Measurements from ENCODE around the gene FUBP1. TPM values are rescaled to one million over a fixed set of nuclear protein-coding genes. Genes with fewer than 3 reads are reported as not detected.

The FUBP1 gene
- total and polyA plus RNA-seq, 2 donors (not counting 1 experiment from before 2014, with no cell fraction given) = 95.8 to 249 TPM

DNA sequence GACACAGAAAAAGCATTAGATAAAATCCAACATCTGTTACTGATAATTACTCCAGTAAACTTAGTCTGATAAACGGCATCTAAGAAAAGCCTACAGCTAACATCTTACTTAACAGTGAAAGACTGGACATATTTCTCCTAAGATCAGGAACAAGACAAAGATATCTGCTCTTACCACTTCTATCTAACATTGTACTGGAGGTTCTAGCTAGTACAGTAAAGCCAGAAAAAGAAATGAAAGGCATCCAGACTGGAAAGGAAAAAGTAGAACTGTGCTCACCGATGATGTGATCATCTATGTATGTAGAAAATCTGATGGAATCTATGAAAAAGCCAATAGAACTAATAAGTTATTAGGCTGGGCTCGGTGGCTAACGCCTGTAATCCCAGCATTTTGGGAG lies 68.8 kb downstream of the FUBP1 start:
- Mint-ChIP-seq H3K27me3 (peaks cover 6% of the 10 kb centered on the region), H3K4me1 (no peaks in the 10 kb centered on the region), H3K4me3 (no peak overlapping the region), H3K9me3 (ENCODE audit: insufficient read depth) (no peaks in the 10 kb centered on the region), H3K27ac (no peak overlapping the region)
- 100% methylated on average over 3 of the region's 4 CpGs for WGBS (ENCODE audit: insufficient coverage)
- Histone ChIP-seq H3K9me3 (ENCODE audit: control extremely low read depth in 1 of 3, control insufficient read depth in 2 of 3, insufficient read depth in 1 of 3, low read length in 2 of 3) (no peaks in the 10 kb centered on the region), H3K4me3 (ENCODE audit: control extremely low read depth in 1 of 5, extremely low read depth in 1 of 5, insufficient read depth in 1 of 5, low read depth in 2 of 5, low read length in 4 of 5) (no peak overlapping the region), H3K4me1 (ENCODE audit: control insufficient read depth in 2 of 2, insufficient read depth in 2 of 2, low read length in 2 of 2) (no peaks in the 10 kb centered on the region), H3K9ac (ENCODE audit: low read length) (no peak overlapping the region), H3K27me3 (replicated peaks in 1 of 4; ENCODE audit: control extremely low read depth in 1 of 4, control insufficient read depth in 3 of 4, insufficient read depth in 4 of 4, low read length in 3 of 4) (no peaks in the 10 kb centered on the region), H3K4me2 (replicated peaks; ENCODE audit: low read depth, low read length, poor library complexity, severe bottlenecking) (no peak overlapping the region), H3K79me2 (ENCODE audit: control insufficient read depth, insufficient read depth, low read length) (no peaks in the 10 kb centered on the region), H2AFZ (ENCODE audit: insufficient read depth, low read depth, low read length, poor library complexity, severe bottlenecking) (no peak overlapping the region), H3K27ac (ENCODE audit: low read length in 2 of 2) (no peak overlapping the region), H3K36me3 (replicated peaks in 1 of 2; ENCODE audit: control extremely low read depth in 1 of 2, control insufficient read depth in 1 of 2, extremely low read depth in 1 of 2, insufficient read depth in 2 of 2, low read length in 1 of 2) (no peaks in the 10 kb centered on the region), H4K20me1 (ENCODE audit: control insufficient read depth, insufficient read depth, low read length, poor library complexity, severe bottlenecking) (no peaks in the 10 kb centered on the region)
- TF ChIP-seq, protein P1, sequence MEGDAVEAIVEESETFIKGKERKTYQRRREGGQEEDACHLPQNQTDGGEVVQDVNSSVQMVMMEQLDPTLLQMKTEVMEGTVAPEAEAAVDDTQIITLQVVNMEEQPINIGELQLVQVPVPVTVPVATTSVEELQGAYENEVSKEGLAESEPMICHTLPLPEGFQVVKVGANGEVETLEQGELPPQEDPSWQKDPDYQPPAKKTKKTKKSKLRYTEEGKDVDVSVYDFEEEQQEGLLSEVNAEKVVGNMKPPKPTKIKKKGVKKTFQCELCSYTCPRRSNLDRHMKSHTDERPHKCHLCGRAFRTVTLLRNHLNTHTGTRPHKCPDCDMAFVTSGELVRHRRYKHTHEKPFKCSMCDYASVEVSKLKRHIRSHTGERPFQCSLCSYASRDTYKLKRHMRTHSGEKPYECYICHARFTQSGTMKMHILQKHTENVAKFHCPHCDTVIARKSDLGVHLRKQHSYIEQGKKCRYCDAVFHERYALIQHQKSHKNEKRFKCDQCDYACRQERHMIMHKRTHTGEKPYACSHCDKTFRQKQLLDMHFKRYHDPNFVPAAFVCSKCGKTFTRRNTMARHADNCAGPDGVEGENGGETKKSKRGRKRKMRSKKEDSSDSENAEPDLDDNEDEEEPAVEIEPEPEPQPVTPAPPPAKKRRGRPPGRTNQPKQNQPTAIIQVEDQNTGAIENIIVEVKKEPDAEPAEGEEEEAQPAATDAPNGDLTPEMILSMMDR (IDR thresholded peaks at IDR 0.05) = no peak
- no peak for TF ChIP-seq EZH2 (IDR thresholded peaks at IDR 0.05; ENCODE audit: borderline replicate concordance, insufficient read depth, low read depth, low read length, poor library complexity, severe bottlenecking)
- ATAC-seq (ENCODE audit: low read depth) = no peak
- intact Hi-C loops (cut with micrococcal nuclease) = no loop called here
- ChIA-PET POLR2A (no interaction called here), CTCF (no interaction called here)
- DNase-seq = no peak

GRCh38 chr1:77906624-77907023 lies 72.2 kb downstream of the FUBP1 start:
- no peaks in the 10 kb centered on the region for H4K20me1 ChIP-seq (ENCODE audit: control insufficient read depth, insufficient read depth, low read length, poor library complexity, severe bottlenecking)

More at GRCh38 chr1:77906624-77907023, 72.2 kb downstream of the FUBP1 start:
- H3K9ac ChIP-seq (ENCODE audit: low read length) = no peak overlapping the region
- H3K27ac Mint-ChIP-seq = no peak overlapping the region
- H3K27me3 ChIP-seq (replicated peaks in 1 of 4; ENCODE audit: control extremely low read depth in 1 of 4, control insufficient read depth in 3 of 4, insufficient read depth in 4 of 4, low read length in 3 of 4) = no peaks in the 10 kb centered on the region
- DNase-seq (no peak), ATAC-seq (ENCODE audit: low read depth) (no peak)
- no peak overlapping the region for H3K4me3 ChIP-seq (ENCODE audit: control extremely low read depth in 1 of 5, extremely low read depth in 1 of 5, insufficient read depth in 1 of 5, low read depth in 2 of 5, low read length in 4 of 5)
- WGBS (ENCODE audit: insufficient coverage) = no CpG with 5 or more reads among the region's 1 CpG
- H3K4me3 Mint-ChIP-seq = no peak overlapping the region
- no peaks in the 10 kb centered on the region for H3K4me1 Mint-ChIP-seq
- H3K27ac ChIP-seq (ENCODE audit: low read length in 2 of 2) = no peak overlapping the region
- CTCF ChIA-PET = no interaction called here
- no peaks in the 10 kb centered on the region for H3K36me3 ChIP-seq (replicated peaks in 1 of 2; ENCODE audit: control extremely low read depth in 1 of 2, control insufficient read depth in 1 of 2, extremely low read depth in 1 of 2, insufficient read depth in 2 of 2, low read length in 1 of 2)
- no peaks in the 10 kb centered on the region for H3K4me1 ChIP-seq (ENCODE audit: control insufficient read depth in 2 of 2, insufficient read depth in 2 of 2, low read length in 2 of 2)
- no peak overlapping the region for H2AFZ ChIP-seq (ENCODE audit: insufficient read depth, low read depth, low read length, poor library complexity, severe bottlenecking)
- TF ChIP-seq, protein P1 (IDR thresholded peaks at IDR 0.05) = no peak
- TF ChIP-seq EZH2 (IDR thresholded peaks at IDR 0.05; ENCODE audit: borderline replicate concordance, insufficient read depth, low read depth, low read length, poor library complexity, severe bottlenecking) = no peak
- H3K27me3 Mint-ChIP-seq = peaks cover 6% of the 10 kb centered on the region
- H3K4me2 ChIP-seq (replicated peaks; ENCODE audit: low read depth, low read length, poor library complexity, severe bottlenecking) = no peak overlapping the region
- intact Hi-C loops (cut with micrococcal nuclease) = no loop called here
- POLR2A ChIA-PET = no interaction called here
- H3K9me3 Mint-ChIP-seq (ENCODE audit: insufficient read depth) = no peaks in the 10 kb centered on the region
- H3K79me2 ChIP-seq (ENCODE audit: control insufficient read depth, insufficient read depth, low read length) = no peaks in the 10 kb centered on the region
- no peaks in the 10 kb centered on the region for H3K9me3 ChIP-seq (ENCODE audit: control extremely low read depth in 1 of 3, control insufficient read depth in 2 of 3, insufficient read depth in 1 of 3, low read length in 2 of 3)
